ENCODE results near the gene MS4A1.

- no peak for TF ChIP-seq CTCF (IDR thresholded peaks at IDR 0.05; ENCODE audit: low read depth, low read length)
- TF ChIP-seq EZH2phosphoT487 (IDR thresholded peaks at IDR 0.05; ENCODE audit: low read depth), result no peak
These were observed 8.6 kb upstream of the MS4A1 start for GRCh38 chr11:60447070-60447469.
